Upper lobe of left lung (tissue), 4 donors: ENCODE data around the gene DMXL1.

ENCODE experiments used
- CTCF ChIP-seq, 6 experiments: fragments of 450-650 bp in 4 of 6; fragments of 200-600 bp in 2 of 6; sonication (generic) in 2 of 6; IDR thresholded peaks; one replicate each; pipeline ENCODE4 v1.5.1; 2016 to 2019; ENCODE audit warnings: antibody characterized with exemption in 6 of 6
- EP300 ChIP-seq, 4 donors: sonication (generic); formaldehyde crosslinking; IDR thresholded peaks; one replicate each; pipeline ENCODE4 v1.5.1; 2017; ENCODE audit warnings: antibody characterized with exemption in 4 of 4, control low read depth in 2 of 4
- POLR2A ChIP-seq, 4 donors: fragments of 450-650 bp; IDR thresholded peaks; one replicate each; pipeline ENCODE4 v1.5.1; 2016 to 2017; ENCODE audit warnings: antibody characterized with exemption in 4 of 4, mild to moderate bottlenecking in 2 of 4
- POLR2AphosphoS5 ChIP-seq, 2 donors: sonication (generic); formaldehyde crosslinking; IDR thresholded peaks; one replicate each; pipeline ENCODE4 v1.5.1; 2017; ENCODE audit warnings: antibody characterized with exemption in 2 of 2

- TF ChIP-seq CTCF (IDR thresholded peaks at IDR 0.05) (no peak), EP300 (IDR thresholded peaks at IDR 0.05) (no peak), POLR2A (IDR thresholded peaks at IDR 0.05) (no peak), POLR2AphosphoS5 (IDR thresholded peaks at IDR 0.05) (no peak)
Observed at GRCh38 chr5:119269061-119269944, 198.4 kb downstream of the DMXL1 start.
